ENCODE data around the gene MACROD2. TPM values are rescaled to one million over a fixed set of nuclear protein-coding genes. Genes with fewer than 3 reads are reported as not detected.

MACROD2 gene
- total and polyA plus RNA-seq, 2 experiments from 2014 or later, result 2.8 to 4.3 TPM

DNA sequence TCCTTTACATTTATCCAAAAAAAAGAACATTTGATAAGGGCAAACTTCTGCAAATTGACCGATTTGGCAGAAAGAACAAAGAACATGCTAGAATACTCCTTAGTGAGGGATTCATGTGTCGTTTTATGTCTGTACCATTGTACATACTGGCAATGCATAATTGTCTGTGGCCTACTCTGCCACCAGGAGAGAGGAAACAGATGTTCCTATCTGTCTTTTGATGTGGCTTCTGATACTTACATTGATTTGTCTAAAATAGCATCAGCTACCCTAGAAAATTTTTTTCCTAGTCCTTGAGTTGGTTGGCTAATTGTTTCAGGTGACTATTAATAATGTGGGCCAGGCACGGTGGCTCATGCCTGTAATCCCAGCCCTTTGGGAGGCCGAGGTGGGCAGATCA lies 1923.8 kb downstream of the MACROD2 start (continued):
- TF ChIP-seq, protein P1, sequence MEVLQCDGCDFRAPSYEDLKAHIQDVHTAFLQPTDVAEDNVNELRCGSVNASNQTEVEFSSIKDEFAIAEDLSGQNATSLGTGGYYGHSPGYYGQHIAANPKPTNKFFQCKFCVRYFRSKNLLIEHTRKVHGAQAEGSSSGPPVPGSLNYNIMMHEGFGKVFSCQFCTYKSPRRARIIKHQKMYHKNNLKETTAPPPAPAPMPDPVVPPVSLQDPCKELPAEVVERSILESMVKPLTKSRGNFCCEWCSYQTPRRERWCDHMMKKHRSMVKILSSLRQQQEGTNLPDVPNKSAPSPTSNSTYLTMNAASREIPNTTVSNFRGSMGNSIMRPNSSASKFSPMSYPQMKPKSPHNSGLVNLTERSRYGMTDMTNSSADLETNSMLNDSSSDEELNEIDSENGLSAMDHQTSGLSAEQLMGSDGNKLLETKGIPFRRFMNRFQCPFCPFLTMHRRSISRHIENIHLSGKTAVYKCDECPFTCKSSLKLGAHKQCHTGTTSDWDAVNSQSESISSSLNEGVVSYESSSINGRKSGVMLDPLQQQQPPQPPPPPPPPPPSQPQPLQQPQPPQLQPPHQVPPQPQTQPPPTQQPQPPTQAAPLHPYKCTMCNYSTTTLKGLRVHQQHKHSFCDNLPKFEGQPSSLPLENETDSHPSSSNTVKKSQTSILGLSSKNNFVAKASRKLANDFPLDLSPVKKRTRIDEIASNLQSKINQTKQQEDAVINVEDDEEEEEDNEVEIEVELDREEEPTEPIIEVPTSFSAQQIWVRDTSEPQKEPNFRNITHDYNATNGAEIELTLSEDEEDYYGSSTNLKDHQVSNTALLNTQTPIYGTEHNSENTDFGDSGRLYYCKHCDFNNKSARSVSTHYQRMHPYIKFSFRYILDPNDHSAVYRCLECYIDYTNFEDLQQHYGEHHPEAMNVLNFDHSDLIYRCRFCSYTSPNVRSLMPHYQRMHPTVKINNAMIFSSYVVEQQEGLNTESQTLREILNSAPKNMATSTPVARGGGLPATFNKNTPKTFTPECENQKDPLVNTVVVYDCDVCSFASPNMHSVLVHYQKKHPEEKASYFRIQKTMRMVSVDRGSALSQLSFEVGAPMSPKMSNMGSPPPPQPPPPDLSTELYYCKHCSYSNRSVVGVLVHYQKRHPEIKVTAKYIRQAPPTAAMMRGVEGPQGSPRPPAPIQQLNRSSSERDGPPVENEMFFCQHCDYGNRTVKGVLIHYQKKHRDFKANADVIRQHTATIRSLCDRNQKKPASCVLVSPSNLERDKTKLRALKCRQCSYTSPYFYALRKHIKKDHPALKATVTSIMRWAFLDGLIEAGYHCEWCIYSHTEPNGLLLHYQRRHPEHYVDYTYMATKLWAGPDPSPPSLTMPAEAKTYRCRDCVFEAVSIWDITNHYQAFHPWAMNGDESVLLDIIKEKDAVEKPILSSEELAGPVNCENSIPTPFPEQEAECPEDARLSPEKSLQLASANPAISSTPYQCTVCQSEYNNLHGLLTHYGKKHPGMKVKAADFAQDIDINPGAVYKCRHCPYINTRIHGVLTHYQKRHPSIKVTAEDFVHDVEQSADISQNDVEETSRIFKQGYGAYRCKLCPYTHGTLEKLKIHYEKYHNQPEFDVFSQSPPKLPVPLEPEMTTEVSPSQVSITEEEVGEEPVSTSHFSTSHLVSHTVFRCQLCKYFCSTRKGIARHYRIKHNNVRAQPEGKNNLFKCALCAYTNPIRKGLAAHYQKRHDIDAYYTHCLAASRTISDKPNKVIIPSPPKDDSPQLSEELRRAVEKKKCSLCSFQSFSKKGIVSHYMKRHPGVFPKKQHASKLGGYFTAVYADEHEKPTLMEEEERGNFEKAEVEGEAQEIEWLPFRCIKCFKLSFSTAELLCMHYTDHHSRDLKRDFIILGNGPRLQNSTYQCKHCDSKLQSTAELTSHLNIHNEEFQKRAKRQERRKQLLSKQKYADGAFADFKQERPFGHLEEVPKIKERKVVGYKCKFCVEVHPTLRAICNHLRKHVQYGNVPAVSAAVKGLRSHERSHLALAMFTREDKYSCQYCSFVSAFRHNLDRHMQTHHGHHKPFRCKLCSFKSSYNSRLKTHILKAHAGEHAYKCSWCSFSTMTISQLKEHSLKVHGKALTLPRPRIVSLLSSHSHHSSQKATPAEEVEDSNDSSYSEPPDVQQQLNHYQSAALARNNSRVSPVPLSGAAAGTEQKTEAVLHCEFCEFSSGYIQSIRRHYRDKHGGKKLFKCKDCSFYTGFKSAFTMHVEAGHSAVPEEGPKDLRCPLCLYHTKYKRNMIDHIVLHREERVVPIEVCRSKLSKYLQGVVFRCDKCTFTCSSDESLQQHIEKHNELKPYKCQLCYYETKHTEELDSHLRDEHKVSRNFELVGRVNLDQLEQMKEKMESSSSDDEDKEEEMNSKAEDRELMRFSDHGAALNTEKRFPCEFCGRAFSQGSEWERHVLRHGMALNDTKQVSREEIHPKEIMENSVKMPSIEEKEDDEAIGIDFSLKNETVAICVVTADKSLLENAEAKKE (CRISPR knock-in tag; IDR thresholded peaks at IDR 0.05), result no peak
- no peak for TF ChIP-seq ZNF114 (CRISPR knock-in tag; IDR thresholded peaks at IDR 0.05)

DNA sequence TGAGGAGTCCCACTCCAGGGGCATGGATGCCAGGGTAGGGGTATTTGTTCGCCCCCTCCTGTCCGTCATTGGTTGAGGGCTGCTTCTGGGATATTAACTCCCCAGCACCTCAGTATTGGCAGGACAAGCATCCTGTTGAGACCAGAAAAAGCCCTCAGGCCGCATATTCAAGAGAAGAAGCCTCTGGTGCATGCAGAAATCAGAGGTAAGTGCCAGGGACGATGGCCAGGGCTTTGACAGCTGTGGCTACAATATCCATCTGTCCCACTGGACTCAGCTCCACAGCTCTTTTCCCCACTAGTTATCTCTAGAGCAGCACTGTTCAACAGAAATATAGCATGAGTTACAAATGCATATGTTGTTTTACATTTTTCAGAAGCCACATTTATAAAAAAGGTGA lies 1926.6 kb downstream of the MACROD2 start:
- no peak overlapping the region for H3K4me3 ChIP-seq
- no peaks in the 10 kb centered on the region for H3K79me2 ChIP-seq (replicated peaks; ENCODE audit: insufficient read depth)
- no peaks in the 10 kb centered on the region for H3K27me3 Mint-ChIP-seq (ENCODE audit: insufficient read depth, low read depth, poor library complexity)
- H3K27ac Mint-ChIP-seq, result no peak overlapping the region
- no peaks in the 10 kb centered on the region for H3K9me3 Mint-ChIP-seq
- H2AFZ ChIP-seq, result no peak overlapping the region
- H4K20me1 ChIP-seq (replicated peaks; ENCODE audit: insufficient read depth), result no peaks in the 10 kb centered on the region
- no peak overlapping the region for H3K4me2 ChIP-seq
- DNase-seq (ENCODE audit: low spot score) (no peak), ATAC-seq (no peak)
- H3K27ac ChIP-seq (ENCODE audit: low read depth), result no peak overlapping the region
- no peak overlapping the region for H3K4me3 Mint-ChIP-seq
- H3K9me2 ChIP-seq (ENCODE audit: insufficient read depth), result 0 out of 2 replicates have a peak, but pooled peaks cover 3% of the 10 kb centered on the region
- no peaks in the 10 kb centered on the region for H3K36me3 ChIP-seq (ENCODE audit: insufficient read depth)
- no peaks in the 10 kb centered on the region for H3K36me3 Mint-ChIP-seq (ENCODE audit: low read depth)
- TF ChIP-seq ZNF114 (CRISPR knock-in tag; IDR thresholded peaks at IDR 0.05) (no peak), STAT1 (IDR thresholded peaks at IDR 0.05; ENCODE audit: unreplicated experiment) (no peak)
- TF ChIP-seq, protein P2, sequence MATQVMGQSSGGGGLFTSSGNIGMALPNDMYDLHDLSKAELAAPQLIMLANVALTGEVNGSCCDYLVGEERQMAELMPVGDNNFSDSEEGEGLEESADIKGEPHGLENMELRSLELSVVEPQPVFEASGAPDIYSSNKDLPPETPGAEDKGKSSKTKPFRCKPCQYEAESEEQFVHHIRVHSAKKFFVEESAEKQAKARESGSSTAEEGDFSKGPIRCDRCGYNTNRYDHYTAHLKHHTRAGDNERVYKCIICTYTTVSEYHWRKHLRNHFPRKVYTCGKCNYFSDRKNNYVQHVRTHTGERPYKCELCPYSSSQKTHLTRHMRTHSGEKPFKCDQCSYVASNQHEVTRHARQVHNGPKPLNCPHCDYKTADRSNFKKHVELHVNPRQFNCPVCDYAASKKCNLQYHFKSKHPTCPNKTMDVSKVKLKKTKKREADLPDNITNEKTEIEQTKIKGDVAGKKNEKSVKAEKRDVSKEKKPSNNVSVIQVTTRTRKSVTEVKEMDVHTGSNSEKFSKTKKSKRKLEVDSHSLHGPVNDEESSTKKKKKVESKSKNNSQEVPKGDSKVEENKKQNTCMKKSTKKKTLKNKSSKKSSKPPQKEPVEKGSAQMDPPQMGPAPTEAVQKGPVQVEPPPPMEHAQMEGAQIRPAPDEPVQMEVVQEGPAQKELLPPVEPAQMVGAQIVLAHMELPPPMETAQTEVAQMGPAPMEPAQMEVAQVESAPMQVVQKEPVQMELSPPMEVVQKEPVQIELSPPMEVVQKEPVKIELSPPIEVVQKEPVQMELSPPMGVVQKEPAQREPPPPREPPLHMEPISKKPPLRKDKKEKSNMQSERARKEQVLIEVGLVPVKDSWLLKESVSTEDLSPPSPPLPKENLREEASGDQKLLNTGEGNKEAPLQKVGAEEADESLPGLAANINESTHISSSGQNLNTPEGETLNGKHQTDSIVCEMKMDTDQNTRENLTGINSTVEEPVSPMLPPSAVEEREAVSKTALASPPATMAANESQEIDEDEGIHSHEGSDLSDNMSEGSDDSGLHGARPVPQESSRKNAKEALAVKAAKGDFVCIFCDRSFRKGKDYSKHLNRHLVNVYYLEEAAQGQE (IDR thresholded peaks at IDR 0.05; ENCODE audit: unreplicated experiment), result no peak
- TF ChIP-seq, protein P3, sequence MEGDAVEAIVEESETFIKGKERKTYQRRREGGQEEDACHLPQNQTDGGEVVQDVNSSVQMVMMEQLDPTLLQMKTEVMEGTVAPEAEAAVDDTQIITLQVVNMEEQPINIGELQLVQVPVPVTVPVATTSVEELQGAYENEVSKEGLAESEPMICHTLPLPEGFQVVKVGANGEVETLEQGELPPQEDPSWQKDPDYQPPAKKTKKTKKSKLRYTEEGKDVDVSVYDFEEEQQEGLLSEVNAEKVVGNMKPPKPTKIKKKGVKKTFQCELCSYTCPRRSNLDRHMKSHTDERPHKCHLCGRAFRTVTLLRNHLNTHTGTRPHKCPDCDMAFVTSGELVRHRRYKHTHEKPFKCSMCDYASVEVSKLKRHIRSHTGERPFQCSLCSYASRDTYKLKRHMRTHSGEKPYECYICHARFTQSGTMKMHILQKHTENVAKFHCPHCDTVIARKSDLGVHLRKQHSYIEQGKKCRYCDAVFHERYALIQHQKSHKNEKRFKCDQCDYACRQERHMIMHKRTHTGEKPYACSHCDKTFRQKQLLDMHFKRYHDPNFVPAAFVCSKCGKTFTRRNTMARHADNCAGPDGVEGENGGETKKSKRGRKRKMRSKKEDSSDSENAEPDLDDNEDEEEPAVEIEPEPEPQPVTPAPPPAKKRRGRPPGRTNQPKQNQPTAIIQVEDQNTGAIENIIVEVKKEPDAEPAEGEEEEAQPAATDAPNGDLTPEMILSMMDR (conservative IDR thresholded peaks at IDR 0.05; ENCODE audit: low read depth in 2 of 2), result no peak
- no peaks in the 10 kb centered on the region for H3K4me1 ChIP-seq (ENCODE audit: insufficient read depth)
- no peaks in the 10 kb centered on the region for H3K27me3 ChIP-seq (ENCODE audit: insufficient read depth)
- no peaks in the 10 kb centered on the region for H3F3A ChIP-seq (replicated peaks; ENCODE audit: low read depth)
- peaks cover 14% of the 10 kb centered on the region; the same call in 2 of the 3 replicates for H3K4me1 Mint-ChIP-seq

Measured in GM23338 (cell line).